NCI-H1694 (cell line): ENCODE results near the gene SCFD2.

Experiments used
- DNase-seq: peaks from one replicate; lab custom pipeline; 2025; lab: John Stamatoyannopoulos, UW

The SCFD2 gene

DNA sequence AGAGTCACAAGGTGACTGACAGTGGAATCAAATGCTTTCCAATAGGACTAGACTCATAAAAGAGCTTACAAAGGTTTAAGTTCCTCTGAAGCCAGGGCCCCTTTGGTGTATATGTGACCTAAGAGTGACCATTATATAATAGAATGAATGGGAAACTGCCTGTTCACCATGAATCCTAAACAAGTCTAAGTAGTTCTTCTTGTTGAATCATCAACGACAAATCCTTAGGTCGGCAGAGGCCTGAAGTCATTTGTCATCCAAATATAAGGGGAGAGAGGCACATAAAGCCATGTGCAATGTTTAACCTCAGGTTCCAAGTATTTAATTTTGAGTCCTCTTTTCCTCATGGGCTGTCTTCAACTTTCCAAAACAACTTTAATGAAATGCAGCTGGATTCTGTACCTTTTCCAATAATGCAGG, 381.4 kb downstream of the SCFD2 start:
- DNase-seq: no peak

DNA sequence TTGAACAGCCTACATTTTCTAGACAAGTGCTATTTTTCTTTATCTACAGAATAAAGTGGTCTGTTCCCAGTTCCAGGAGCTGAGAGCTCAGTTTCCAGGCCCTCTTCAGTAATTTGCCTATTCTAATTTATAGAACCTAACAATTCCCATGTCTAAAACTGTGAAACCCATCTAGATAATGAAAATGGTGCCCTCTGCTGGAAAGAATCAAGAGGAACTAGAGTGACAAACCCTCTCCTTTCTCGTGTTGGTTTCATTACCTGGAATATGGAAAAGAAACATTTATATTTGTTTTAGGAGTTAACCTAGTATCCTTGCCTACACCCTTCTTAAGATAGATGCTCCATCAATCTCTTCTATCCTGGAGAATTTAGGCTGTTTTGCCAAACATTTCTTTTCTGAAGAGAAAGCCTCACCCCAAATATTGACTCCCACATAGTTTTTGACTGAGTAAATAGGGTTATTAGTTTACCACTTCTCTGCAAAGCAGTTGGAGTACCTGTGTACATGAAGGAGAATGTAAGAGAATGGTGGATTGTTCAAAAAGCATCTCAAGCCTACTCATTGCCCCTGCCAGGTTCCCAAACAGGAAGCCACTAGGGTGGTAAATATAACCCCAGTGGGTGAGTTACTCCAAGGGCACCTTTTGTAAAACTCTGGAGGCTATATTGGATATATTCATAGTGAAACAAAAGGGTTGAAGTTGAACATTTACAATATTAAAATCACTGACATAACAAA, 382.1 kb downstream of the SCFD2 start:
- DNase-seq: peak; percentile 83

DNA sequence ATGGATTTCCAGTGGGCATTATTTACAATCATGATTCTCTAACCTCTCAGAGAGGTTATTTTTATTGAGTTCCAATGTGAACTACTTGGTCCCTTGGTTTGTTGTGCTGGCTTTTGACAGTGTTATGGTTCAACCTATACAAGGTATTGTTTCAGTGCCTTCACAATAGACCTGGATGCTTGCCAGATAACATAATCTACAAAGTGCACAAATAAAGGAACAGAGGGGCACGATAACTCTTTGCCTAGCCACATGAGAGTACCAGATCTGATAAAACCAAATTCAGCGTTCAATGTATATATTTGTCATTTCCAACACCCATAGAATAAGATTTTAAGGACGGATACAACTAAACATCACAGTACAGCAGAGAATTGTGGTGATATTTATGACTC, 382.9 kb downstream of the SCFD2 start:
- no peak for DNase-seq

DNA sequence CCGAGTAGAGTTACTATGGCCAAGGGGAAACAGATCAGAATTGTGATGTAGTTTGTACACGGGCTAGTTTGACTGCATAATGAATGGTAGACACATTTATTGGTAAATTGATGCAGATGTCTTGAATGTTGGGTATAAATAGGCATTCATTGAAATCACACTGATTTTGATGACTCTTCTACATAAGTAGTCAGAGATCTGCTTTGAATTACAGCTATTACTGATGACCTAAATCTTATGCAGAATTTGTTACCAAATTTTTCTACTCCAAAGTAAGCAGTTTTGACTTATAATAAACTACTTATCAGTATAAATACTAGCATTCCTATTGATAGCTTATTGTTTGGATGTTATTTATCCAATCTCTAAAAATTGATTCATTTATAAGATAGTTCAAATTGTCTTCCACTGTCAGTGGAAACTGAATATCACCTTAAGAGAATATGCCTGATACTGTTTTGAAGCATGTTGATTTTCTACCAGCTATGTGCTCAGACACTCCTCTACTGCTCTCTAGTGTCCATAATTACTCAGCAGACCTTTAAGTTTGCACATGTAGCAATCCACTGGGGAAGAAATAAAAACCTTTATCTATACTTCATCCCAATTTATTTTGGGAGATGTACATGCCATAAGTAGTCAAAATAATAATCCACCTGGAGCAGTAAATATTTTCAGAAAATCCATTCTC, 383.5 kb downstream of the SCFD2 start:
- peak; percentile 55 for DNase-seq

DNA sequence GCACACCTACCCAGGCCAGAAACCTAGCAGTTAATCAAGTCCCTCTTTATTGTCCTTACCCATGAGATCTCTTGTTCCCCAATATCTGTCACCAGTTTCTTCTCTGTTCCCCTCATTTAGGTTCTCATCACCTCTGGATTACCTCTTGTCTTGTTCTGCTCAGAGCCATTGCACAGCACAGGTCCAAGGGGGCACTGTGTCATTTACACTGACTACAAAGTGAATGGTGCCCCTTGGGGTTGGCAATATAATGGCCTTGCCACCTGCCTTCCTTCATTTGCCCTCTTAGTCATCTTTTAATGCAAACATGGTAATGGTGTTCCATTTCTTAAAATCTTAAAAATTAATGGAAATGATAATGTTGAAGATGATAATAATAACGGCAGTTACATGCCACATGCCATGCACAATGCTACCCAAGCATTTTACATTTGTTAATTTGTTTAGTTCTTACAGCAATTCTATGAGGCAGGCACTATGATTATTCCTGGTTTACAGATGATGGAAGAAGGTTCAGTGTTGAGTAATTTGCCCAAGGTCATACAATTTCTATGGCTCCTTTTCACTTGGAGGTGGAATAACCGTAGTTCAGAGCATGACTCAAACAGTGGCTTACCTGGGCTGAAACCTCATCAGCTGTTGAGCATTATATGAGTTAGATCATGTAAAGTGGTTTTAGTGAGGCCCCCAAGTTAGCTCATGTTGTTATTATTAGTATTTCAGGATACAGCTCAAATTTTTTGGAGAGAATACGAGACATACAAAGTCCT, 385.9 kb downstream of the SCFD2 start:
- no peak for DNase-seq

- no peak for DNase-seq
Observed at GRCh38 chr4:52979020-52979419, 386.8 kb downstream of the SCFD2 start.

DNA sequence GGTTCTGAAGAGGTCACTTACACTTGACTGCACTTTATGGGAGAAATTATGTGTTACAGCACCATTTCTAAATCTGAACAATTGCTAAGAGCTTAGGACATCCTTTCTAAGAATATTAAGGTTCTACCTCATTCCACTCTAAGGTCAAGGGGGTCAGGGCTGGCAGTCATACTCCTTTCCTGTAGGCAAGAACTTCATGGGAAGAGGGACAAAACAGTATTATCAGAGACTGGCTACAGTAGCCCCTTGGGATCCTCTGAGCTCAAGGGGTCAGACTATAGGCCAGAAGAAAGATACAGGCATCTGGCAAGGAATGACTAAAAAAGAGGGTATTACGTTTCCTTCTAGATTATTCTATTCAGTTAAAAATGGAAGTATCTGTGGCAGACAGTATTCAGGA, 388.6 kb downstream of the SCFD2 start:
- DNase-seq: no peak

DNA sequence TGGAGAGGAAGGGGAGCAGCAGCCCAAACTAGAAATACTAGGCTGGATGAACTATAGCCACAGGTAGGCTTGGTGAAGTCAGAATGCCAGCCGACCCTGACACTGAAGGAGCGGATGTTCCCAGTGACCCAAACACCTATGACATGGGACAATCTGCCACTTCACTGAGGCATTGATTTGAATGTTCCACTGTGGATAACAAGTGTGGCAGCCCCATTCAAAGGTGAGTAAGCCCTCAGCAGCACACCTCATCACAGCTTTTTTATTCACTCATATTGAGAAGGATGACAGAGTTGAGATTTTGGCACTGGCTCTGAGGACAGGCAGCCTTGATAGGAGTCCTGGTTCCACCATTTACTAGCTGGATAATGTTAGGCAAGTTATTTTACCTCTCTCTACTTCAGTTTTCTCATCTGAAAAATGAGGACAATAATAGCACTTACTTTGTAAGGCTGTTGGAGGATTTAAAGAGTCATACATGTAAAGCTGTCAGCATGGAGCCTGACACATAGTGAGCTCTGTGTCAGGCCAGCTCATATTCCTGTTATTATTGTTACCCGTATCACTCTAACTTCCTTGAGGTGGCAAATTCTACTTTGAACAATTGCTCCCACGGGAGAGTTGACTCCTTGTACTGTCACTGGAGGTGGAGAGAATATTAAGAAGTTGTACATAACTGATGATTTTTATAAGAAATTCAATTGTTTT, 389.2 kb downstream of the SCFD2 start:
- DNase-seq: no peak

DNA sequence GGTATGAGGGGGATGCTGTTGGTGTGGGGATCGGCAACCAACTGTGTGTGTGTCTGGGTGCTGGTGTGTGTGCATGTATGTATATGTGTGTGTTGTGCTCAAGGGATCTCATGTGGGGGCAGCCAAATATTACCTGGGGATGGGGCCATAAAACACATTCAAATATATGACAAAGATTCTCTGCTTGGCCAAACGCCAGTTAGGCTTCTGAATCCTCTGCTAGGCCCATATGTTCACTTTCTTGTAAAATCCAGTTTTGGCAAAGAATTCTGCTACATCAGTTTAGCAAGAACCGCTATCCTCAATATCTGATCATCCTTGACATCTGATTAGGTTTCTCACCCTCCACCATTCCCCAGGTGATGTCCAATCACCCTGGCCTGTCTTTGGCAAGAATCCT, 397.2 kb downstream of the SCFD2 start:
- peak; percentile 43 for DNase-seq

GRCh38 chr4:52968241-52968640, 397.6 kb downstream of the SCFD2 start:
- DNase-seq: no peak

DNA sequence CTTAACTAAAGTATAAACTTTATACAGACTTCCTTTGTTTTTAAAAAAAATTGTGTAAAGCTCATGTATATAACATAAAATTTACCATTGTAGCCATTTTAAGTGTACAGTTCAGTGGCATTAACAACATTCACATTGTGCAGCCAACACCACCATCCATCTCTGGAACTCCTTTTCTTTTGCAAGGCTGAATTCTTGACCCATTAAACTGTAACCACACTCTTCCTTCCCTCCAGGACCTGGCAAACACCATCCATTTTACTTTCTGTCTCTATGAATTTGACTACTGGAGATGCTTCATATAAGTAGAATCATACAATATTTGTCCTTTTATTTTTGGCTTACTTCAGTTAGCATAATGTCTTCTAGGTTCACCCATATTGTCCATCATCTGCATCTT, 399.1 kb downstream of the SCFD2 start:
- DNase-seq: no peak

DNA sequence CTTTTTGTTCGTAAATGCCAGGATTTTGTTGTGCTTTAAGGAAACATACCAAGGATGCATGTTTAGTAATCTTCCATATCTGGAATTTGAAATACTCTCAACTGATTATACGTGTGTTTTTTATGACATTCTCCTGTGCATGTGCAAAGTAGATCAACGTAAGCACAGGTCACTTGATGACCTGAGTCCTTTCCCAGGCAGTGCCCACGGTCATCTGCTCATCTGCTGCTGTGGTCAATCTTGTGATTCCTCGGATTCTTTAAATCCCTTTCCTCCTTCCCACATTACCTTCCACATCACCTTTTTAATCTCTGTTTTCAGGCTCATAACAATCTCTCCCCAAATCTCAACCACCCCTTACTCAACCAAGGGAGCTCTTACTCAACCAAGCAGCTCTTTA, 399.7 kb downstream of the SCFD2 start:
- no peak for DNase-seq

DNA sequence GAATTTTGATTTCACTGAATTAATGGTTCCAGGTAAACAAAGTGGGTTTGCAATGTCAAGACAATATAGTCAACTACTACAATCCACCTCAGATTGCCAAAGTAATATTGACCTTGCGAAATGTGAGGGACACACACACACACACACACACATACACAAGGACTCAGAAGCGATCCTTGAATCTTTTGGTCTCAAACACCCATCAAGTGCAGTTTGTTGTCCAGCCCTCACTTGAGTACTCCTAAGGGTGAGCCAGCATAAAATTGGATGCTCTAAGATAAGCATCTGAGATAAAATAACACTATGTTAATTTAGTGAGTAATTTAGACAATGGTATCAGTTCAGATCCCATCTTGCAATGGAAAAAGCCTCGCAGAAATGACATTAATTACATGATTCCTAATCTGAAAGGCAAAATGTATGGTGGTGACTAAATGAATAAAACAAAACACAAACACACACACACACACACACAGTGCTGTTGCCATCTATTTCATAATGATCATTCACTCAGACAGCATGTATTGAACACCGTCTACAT, 401.2 kb downstream of the SCFD2 start:
- no peak for DNase-seq

DNA sequence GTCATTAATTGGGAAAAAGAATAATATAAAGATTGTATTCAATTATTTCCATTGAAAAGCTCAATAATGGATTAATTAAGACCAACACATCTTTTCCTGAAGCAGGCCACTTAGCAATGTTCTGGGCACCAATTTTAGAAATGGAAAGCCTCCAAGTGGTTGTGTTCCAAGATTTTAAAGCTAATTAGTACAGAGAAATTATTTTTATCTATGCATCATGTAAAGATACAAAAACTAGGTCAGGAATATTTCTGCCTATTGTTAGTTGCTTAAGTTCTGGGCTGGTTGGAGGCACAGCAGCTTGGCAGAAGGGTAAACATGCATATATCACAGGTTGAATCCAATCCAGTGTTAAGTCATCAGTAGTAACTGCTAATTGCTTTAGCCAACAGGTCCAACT, 401.9 kb downstream of the SCFD2 start:
- no peak for DNase-seq

DNA sequence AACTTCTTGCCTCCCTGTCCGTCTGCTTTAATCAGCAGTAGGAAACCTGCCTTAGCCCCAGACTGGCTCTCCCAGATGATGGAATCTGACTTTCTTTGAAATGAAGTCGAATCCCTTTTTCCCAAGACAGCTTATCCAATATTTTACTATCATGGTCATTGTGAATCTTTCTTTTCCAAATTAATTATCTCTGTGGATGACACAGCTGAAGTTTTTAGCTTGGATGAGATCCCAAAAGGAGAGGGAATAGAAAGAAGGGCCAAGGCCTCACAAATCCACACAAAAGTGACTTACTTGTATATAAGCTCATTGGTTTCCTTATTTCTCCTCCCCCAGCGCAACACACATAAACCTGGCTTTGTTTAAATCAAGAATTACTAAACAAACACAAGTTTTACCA, 403.1 kb downstream of the SCFD2 start:
- no peak for DNase-seq

DNA sequence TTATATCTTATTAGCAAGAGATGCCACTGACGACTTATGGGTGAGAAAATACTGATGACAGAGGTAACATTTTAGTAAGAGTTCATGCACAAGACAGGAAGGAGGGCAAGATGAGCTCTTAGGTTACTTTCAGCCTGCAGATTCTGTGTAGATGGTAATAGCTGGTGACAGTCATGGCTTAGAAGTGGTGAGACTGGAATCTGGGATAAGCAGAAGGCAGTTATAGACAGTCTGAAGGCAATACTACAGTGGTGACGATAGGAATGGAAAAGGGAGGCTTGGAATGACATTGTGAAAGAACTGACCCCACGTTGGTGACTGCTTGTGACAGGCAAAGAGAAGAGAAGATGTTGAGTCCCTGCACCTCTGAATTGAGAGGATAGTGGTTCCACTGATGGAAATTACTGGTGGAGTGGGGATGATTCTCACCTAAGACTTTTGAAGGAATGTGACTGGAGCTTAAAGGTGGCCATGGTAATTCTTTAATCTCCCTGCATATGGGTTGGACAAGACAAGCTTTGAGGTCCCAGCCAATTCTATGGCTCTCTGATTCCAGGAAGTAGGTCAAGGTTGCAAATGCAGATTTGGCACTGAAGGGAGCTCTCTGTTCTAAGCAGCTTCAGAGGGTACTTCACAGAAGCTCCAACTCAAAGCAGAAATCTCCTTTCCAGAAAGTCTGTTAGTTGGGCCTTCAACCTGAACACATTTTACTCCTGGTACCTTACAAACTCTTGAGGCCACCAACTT, 404.0 kb downstream of the SCFD2 start:
- no peak for DNase-seq

GRCh38 chr4:52959541-52959940, 406.3 kb downstream of the SCFD2 start:
- DNase-seq: no peak

DNA sequence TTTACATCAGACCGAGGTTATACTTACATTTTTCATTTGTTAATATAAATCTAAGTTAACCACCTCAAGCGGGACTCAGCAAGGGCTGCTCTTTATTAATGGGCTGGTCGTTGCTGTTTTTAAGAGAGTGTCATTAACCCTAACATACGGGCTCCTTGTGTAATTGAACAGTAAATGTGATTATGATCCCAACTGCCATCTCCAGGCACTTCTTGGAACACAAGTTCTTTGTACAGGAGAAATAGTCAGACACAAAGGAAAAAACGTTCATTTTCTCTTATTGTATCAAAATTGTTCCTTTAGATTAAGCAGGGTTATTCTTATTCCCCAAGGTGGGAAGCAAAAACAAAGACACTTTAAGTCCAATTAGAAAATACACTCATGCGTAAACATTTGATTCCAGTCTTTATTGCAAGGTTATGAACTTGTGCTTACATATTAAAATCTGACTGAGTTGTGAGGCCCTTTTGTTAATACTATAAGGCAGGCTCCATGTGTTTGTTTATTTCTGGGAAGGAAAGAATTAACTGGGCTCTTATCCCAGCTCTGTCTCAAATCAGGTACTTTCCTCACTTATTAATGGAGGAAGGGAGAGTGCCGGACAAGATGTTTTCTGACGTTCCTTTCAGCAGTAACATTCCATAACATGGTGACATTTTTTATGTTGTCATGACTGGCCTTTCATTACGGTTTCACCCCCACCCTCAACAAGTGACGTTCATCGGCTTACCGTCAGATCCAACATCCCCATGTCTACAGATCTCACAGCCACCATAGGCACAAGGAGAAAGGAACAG, 407.8 kb downstream of the SCFD2 start:
- no peak for DNase-seq

- peak; percentile 94 for DNase-seq
Observed at GRCh38 chr4:52957220-52957686, 408.6 kb downstream of the SCFD2 start.

DNA sequence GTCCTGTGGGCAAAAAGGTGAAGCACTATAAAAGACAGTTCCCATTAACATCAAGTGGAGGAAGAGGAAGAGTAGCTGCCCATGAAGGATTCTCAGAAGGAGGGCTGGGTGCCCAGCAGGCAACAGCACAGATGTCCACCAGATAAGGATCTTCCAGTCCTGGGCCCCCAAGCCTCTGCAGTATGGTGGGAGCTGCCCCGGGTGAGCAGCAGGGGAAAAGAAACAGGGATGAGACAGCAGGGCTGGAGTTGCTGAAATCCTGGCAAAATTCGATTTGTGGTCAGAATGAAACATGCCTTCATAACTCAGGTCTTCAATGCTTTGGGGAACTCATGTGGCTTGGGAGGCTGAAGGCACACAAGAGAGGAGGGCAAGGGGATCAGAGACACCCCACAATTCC, 409.2 kb downstream of the SCFD2 start:
- no peak for DNase-seq
